GM20000 (cell line): ENCODE results near the gene CTAGE9.

ENCODE experiments used
- DNase-seq: peaks from one replicate; pipeline ENCODE4 v3.0.0; 2012; ENCODE audit warnings: low spot score
- TF ChIP-seq, protein P1 (sequence below): IDR thresholded peaks from 2 replicates; pipeline ENCODE4 v1.5.1; 2012; ENCODE audit warnings: mild to moderate bottlenecking, control low read depth; ENCODE audit errors: extremely low read depth, missing control alignments

Gene CTAGE9

DNA sequence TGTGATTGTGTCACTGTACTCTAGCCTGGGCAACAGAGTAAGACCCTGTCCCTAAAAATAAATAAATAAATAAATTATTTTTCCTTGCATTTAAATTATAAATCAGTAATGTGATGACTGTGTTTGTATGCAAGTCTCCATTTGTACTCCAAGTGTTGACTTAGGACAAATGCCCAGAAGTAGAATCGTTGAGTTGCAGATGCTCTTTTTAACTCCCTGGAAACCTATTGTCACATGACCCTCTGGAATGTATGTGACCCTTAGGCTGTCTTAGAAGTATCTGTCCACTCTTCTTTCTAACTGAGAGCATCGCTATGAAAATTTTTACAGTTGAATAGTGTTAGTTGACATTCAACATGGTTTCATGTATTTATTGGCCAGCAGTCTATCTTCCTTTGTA lies 28.4 kb downstream of the CTAGE9 start:
- DNase-seq = no peak
- TF ChIP-seq, protein P1, sequence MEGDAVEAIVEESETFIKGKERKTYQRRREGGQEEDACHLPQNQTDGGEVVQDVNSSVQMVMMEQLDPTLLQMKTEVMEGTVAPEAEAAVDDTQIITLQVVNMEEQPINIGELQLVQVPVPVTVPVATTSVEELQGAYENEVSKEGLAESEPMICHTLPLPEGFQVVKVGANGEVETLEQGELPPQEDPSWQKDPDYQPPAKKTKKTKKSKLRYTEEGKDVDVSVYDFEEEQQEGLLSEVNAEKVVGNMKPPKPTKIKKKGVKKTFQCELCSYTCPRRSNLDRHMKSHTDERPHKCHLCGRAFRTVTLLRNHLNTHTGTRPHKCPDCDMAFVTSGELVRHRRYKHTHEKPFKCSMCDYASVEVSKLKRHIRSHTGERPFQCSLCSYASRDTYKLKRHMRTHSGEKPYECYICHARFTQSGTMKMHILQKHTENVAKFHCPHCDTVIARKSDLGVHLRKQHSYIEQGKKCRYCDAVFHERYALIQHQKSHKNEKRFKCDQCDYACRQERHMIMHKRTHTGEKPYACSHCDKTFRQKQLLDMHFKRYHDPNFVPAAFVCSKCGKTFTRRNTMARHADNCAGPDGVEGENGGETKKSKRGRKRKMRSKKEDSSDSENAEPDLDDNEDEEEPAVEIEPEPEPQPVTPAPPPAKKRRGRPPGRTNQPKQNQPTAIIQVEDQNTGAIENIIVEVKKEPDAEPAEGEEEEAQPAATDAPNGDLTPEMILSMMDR = no peak

DNA sequence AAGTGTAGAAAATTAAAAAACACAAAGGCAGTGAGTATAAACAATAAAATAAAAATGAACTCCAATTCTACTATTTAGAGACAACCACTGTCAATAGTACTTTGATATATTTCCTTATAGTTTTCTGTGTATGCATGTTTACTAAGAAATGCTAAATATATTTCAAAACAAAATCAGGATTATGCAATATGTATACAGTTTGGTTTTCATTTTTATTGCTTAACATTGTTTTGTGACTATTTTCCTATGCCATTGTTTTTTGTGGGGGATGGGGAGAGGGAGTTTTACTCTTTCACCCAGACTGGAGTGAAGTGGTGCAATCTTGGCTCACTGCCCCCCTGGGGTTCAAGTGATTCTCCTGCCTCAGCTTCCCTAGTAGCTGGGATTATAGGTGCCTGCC lies 29.2 kb downstream of the CTAGE9 start:
- TF ChIP-seq, protein P1 = no peak
- DNase-seq = no peak

DNA sequence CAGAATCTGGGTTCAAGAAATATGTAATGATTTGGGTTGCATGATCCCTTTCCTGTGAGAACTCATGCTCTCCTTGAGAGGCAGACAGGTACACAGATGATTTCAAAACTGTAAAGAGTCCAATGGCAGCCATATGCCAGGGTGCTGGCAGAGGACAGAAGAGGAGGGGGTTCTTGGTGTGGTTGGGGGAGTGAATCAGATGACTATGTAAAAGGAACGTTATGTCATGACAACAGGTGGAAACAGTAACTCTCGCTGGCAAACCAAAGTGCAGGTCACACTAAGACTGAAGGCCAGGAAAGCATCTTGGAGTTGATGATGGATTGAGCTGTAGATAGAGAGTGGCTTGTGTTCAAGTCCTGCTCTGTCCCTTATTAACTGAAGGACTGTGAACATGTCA lies 29.9 kb downstream of the CTAGE9 start:
- DNase-seq = no peak
- TF ChIP-seq, protein P1 = no peak

DNA sequence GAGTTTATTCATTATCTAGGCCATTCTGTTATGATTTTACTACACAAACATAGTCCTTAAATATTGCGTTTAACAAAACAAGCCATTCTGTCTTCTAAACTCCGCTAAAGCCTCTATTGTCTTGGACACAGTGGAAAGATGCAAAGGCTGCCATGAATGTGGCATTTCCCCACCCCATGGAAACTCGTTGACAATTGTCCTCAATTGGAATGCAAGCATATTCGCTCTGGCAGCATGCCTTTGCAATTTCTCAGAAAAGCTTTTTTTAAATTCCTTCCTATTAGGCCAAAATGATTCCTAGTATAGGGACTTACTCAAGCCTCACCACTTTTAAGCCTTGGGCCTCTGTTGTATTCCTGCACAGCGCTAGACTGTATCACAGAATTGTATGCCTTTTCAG lies 32.4 kb downstream of the CTAGE9 start:
- TF ChIP-seq, protein P1 = no peak
- DNase-seq = no peak

DNA sequence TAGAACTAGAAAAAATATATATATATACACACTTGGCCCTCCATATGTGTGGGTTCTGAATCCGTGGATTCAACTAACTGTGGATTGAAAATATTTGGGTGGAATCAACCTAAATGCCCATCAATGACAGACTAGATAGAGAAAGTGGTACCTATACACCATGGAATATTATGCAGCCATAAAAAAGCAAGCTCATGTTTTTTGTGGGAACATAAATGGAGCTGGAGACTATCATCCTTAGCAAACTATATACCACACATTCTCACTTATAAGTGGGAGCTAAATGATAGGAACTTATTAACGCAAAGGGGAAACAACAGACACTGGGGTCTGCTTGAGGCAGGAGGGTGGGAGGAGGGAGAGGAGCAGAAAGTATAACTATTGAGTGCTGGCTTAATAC lies 37.6 kb downstream of the CTAGE9 start:
- DNase-seq = no peak
- TF ChIP-seq, protein P1 = no peak

DNA sequence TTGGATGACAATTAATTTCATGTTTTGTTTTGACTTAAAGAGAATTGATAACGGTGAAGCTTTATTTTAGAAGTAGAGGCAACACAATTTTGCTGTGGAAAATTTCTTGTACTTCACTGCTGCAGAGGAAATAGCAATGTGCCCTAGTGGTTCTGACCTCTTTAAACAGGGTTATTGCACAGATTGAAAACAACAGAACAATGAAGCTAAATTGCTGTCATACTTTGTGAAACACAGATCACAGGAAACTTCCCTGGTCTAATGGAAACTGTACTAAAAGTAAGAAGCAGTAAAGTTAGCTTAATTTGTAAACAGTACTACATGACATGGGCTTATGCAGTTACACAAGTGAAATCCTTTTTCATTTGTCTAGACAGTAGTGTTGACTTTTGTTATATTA lies 40.9 kb downstream of the CTAGE9 start:
- no peak for DNase-seq
- TF ChIP-seq, protein P1 = no peak

DNA sequence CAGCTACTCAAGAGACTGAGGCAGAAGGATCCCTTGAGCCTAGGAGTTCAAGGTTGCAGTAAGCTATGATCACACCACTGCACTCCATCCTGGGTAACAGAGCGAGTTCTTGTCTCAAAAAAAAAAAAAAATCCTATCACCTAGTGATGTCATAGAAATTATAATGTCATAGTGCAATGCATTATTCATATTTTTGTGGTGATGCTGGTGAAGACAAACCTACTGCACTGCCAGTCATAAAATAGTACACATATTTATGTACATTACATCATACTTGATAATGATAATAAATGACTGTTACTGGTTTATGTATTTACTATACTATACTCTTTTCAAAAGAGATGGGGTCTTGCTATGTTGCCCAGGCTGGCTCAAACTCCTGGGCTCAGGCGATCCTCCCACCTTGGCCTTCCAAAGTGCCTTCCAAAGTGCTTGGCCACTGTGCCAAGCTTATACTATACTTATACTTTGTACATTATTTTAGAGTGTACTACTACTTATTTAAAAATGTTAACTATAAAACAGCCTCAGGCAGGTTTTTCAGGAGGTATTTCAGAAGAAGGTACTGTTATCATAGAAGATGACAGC lies 47.1 kb downstream of the CTAGE9 start:
- TF ChIP-seq, protein P1 = no peak
- no peak for DNase-seq

DNA sequence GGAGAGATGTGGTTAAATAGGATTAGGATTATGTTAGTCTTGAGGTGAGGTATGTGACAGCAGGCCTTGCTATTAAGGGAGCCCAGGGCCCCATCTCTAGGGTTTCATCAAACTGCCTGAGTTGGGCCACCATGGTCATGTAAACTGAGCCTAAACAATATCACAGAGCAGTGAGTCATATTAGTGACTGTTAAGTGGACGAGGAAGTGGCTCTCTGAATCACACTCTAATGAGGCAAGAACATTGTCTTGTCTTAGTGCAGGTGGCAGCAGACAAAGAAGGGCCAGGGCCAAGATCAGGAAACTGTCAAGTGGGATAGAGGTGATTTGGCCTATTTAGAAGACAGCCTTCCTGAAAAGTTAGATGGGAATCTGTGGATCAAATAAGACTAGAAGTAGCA lies 50.6 kb downstream of the CTAGE9 start:
- TF ChIP-seq, protein P1 = no peak
- DNase-seq = no peak
